NCI-H345 treated with DMSO at 0.1 percent for 48 hours (cell line): ENCODE data around the gene SLC17A9.

Experiments
- DNase-seq: peaks from one replicate; lab custom pipeline; 2025; ENCODE audit not compliant: unreplicated experiment; lab: John Stamatoyannopoulos, UW

SLC17A9 gene

GRCh38 chr20:62967628-62968351 lies 15.3 kb downstream of the SLC17A9 start:
- DNase-seq: no peak

GRCh38 chr20:62968378-62969178 lies 16.1 kb downstream of the SLC17A9 start:
- no peak for DNase-seq

- no peak for DNase-seq
Observed at GRCh38 chr20:62969179-62969760, 16.8 kb downstream of the SLC17A9 start.

GRCh38 chr20:62969939-62970306 lies 17.4 kb downstream of the SLC17A9 start:
- no peak for DNase-seq

GRCh38 chr20:62970307-62971210 lies 18.1 kb downstream of the SLC17A9 start:
- DNase-seq: no peak

GRCh38 chr20:62971211-62971949 lies 18.9 kb downstream of the SLC17A9 start:
- no peak for DNase-seq

- peak; percentile 75 for DNase-seq
Observed at GRCh38 chr20:62971950-62972844, 19.7 kb downstream of the SLC17A9 start.

- DNase-seq: no peak
Observed at GRCh38 chr20:62972845-62973745, 20.6 kb downstream of the SLC17A9 start.

GRCh38 chr20:62975251-62975760 lies 22.8 kb downstream of the SLC17A9 start:
- no peak for DNase-seq

- no peak for DNase-seq
Observed at GRCh38 chr20:62975812-62976508, 23.5 kb downstream of the SLC17A9 start.

- DNase-seq: no peak
Observed at GRCh38 chr20:62976886-62977285, 24.4 kb downstream of the SLC17A9 start.

GRCh38 chr20:62977613-62978560 lies 25.4 kb downstream of the SLC17A9 start:
- no peak for DNase-seq

- DNase-seq: no peak
Observed at GRCh38 chr20:62978561-62978943, 26.0 kb downstream of the SLC17A9 start.

GRCh38 chr20:62979310-62979709 lies 26.8 kb downstream of the SLC17A9 start:
- no peak for DNase-seq

GRCh38 chr20:62979876-62980373 lies 27.4 kb downstream of the SLC17A9 start:
- no peak for DNase-seq

- peak; percentile 37 for DNase-seq
Observed at GRCh38 chr20:62980380-62980960, 28.0 kb downstream of the SLC17A9 start.
